ENCODE results near the gene TEX14.

GRCh38 chr17:58601976-58602375, 89.9 kb downstream of the TEX14 start:
- TF ChIP-seq NR2C2 (IDR thresholded peaks at IDR 0.05; ENCODE audit: borderline replicate concordance, control insufficient read depth, insufficient read length, low read depth) (no peak), EP300 (IDR thresholded peaks at IDR 0.05; ENCODE audit: borderline replicate concordance in 1 of 2, control insufficient read depth in 1 of 2, low read depth in 2 of 2, low read length in 2 of 2) (no peak), POLR2AphosphoS5 (IDR thresholded peaks at IDR 0.05; ENCODE audit: low read length) (no peak)

Data from GM12878 (cell line).